Activated naive CD4-positive, alpha-beta T cell treated with anti-CD3 and anti-CD28 coated beads, Interleukin-2, amount 50 U/mL, for 24 hours (primary cell): ENCODE data around the gene SPHK2.
A peak's percentile ranks its signal among the peaks of the same experiment; 100 is the strongest.
"Not testable (repeated sequence)": the region's sequence is repeated elsewhere in the genome, so short reads cannot be mapped to it uniquely, and the experiment has no call there.

Source experiments
- H3K27ac Mint-ChIP-seq: one replicate; pipeline ENCODE4 v1.8.0; 2021; ENCODE audit warnings: mild to moderate bottlenecking, mixed read lengths
- H3K27me3 Mint-ChIP-seq: one replicate; pipeline ENCODE4 v1.8.0; 2021; ENCODE audit warnings: mixed read lengths
- H3K36me3 Mint-ChIP-seq: one replicate; pipeline ENCODE4 v1.8.0; 2021; ENCODE audit warnings: mixed read lengths
- H3K4me1 Mint-ChIP-seq: one replicate; pipeline ENCODE4 v1.8.0; 2021; ENCODE audit warnings: mixed read lengths
- H3K4me3 Mint-ChIP-seq: one replicate; pipeline ENCODE4 v1.8.0; 2021; ENCODE audit warnings: mild to moderate bottlenecking, mixed read lengths
- H3K9me3 Mint-ChIP-seq: one replicate; pipeline ENCODE4 v1.8.0; 2021; ENCODE audit warnings: mixed read lengths

Gene SPHK2

GRCh38 chr19:48650974-48651682 is 31.8 kb downstream of the SPHK2 start:
- H3K4me1 Mint-ChIP-seq: peaks cover 42% of the 10 kb centered on the region
- H3K27ac Mint-ChIP-seq: no peak overlapping the region
- no peaks in the 10 kb centered on the region for H3K9me3 Mint-ChIP-seq
- H3K4me3 Mint-ChIP-seq: no peak overlapping the region
- no peaks in the 10 kb centered on the region for H3K36me3 Mint-ChIP-seq
- H3K27me3 Mint-ChIP-seq: no peaks in the 10 kb centered on the region

- H3K9me3 Mint-ChIP-seq: no peaks in the 10 kb centered on the region
- H3K4me1 Mint-ChIP-seq: peaks cover 41% of the 10 kb centered on the region
- no peaks in the 10 kb centered on the region for H3K36me3 Mint-ChIP-seq
- H3K4me3 Mint-ChIP-seq: no peak overlapping the region
- H3K27me3 Mint-ChIP-seq: no peaks in the 10 kb centered on the region
- H3K27ac Mint-ChIP-seq: no peak overlapping the region
Measured at GRCh38 chr19:48651683-48652048, 32.4 kb downstream of the SPHK2 start.

DNA sequence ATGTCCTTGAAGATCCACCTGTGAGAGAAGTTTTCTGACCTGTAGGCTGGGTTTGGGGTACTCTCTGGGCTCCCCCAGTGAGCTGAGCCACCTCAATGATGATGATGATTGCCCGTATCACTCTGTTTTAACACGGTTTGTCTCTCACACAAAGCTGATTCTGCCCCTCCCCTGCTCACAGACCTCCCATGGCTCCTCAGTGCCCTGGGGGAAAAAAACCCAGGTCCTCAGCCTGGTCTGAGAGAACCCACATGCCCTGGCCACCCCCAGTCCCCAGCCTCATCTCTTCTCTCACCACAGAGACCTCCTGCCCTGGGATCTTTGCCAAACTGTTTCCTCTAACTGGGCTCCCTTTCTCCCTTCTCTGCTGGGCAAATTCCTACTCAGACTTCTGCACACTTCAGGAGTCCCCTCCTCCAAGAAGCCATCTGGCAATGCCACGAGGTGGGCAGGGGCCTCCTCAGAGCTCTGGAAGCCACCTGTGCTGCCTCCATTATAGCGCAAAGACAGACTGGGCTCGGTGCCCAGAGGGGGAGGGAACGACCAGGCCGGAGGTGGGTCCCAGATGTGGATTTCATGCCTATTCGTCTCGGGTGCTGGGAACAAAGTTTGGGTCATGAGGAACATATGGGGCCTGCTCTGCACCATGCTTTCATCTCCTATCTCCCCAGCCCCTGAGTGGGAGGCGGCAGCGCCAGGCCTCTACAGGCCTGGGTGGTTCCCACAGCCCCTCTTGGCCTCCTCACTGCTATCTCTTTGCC is 35.2 kb downstream of the SPHK2 start:
- no peak overlapping the region for H3K4me3 Mint-ChIP-seq
- no peaks in the 10 kb centered on the region for H3K36me3 Mint-ChIP-seq
- peak overlapping the region; percentile 10 for H3K27ac Mint-ChIP-seq

DNA sequence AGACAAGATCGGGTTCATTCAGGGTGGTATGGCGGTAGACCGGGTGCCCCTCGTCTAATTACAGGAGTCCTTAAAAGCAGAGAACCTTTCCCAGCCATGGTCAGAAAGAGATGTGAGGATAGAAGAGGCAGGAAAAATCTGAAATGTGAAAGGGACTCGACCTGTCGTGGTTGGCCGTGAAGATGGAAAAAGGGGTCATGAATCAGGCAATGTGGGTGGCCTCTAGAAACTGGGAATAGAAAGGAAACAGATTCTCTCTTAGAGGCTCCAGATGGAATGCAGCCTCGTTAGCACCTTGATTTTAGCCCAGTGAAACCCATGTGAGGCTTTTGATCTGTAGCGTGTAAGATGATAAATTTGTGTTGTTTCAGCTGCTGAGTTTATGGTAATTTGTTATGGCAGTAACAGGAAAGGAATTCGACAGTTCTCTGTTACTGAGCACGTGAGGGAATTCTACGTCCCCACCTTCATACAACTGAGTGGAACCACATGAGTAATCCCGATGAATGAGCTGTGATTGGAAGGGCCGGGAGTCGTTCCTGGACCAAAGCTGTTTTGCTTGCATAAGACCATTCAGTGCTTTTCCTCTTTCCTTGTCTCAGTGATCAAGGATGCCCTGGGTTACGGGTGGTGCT is 37.7 kb downstream of the SPHK2 start:
- no peaks in the 10 kb centered on the region for H3K27me3 Mint-ChIP-seq

More for the DNA sequence above, 35.2 kb downstream of the SPHK2 start:
- Mint-ChIP-seq H3K27me3 (no peaks in the 10 kb centered on the region), H3K9me3 (no peaks in the 10 kb centered on the region), H3K4me1 (peaks cover 19% of the 10 kb centered on the region)

GRCh38 chr19:48657828-48658227 is 38.5 kb downstream of the SPHK2 start:
- H3K4me3 Mint-ChIP-seq, H3K36me3 Mint-ChIP-seq, H3K27me3 Mint-ChIP-seq, H3K27ac Mint-ChIP-seq, H3K9me3 Mint-ChIP-seq, H3K4me1 Mint-ChIP-seq: not testable (repeated sequence)

More for the DNA sequence above, 37.7 kb downstream of the SPHK2 start:
- Mint-ChIP-seq H3K4me1 (peaks cover 13% of the 10 kb centered on the region), H3K4me3 (no peak overlapping the region), H3K27ac (no peak overlapping the region), H3K36me3 (no peaks in the 10 kb centered on the region), H3K9me3 (no peaks in the 10 kb centered on the region)

- peaks cover 8% of the 10 kb centered on the region for H3K4me1 Mint-ChIP-seq
- no peak overlapping the region for H3K4me3 Mint-ChIP-seq
- H3K36me3 Mint-ChIP-seq: no peaks in the 10 kb centered on the region
- H3K9me3 Mint-ChIP-seq: no peaks in the 10 kb centered on the region
- no peak overlapping the region for H3K27ac Mint-ChIP-seq
- no peaks in the 10 kb centered on the region for H3K27me3 Mint-ChIP-seq
Measured at GRCh38 chr19:48658483-48658882, 39.2 kb downstream of the SPHK2 start.

DNA sequence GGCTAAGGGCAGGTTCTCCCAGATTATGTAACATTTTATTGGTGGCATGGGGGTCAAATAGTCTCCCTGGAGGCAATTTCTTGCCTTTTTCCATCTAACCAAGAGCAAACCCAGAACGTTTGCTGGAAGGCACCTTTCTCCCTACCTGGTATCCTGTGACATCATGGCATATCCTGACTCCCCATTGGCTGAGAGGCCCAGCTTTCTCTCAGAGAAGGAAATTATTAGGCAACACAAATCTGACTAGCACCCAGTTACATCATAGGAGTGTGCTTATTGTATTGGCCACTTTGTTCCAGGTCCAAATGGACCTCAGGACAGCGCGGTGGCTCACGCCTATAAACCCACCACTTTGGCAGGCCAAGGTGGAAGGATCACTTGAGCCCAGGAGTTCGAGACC is 40.5 kb downstream of the SPHK2 start:
- Mint-ChIP-seq H3K36me3 (no peaks in the 10 kb centered on the region), H3K4me3 (no peak overlapping the region), H3K27ac (no peak overlapping the region), H3K9me3 (no peaks in the 10 kb centered on the region), H3K4me1 (peaks cover 8% of the 10 kb centered on the region), H3K27me3 (no peaks in the 10 kb centered on the region)

- H3K36me3 Mint-ChIP-seq: no peaks in the 10 kb centered on the region
- peak overlapping the region; percentile 94 for H3K27ac Mint-ChIP-seq
- no peaks in the 10 kb centered on the region for H3K27me3 Mint-ChIP-seq
- H3K9me3 Mint-ChIP-seq: no peaks in the 10 kb centered on the region
- peak overlapping the region; percentile 80 for H3K4me3 Mint-ChIP-seq
- peaks cover 8% of the 10 kb centered on the region for H3K4me1 Mint-ChIP-seq
Measured at GRCh38 chr19:48660852-48661710, 41.8 kb downstream of the SPHK2 start.

DNA sequence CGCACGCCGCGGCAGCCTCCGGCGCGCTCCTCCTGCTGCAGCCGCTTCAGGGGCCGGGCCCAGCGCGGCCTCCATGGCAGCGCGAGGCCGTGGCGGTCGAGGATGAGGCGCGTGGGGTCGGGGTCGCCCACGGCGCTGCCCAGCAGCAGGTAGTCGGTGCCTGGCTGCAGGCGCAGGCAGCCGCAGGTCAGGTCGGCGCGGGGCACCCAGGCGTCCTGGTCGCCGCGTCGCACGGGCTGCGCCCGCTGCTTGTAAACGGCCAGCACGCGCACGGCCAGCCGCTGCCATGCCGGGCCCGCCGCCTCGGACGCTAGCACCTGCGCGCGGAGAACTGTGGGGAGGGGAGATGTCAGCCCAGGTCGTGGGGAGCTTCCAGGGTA is 42.4 kb downstream of the SPHK2 start:
- Mint-ChIP-seq H3K4me3 (no peak overlapping the region), H3K9me3 (no peaks in the 10 kb centered on the region), H3K36me3 (no peaks in the 10 kb centered on the region), H3K27me3 (no peaks in the 10 kb centered on the region), H3K4me1 (peaks cover 8% of the 10 kb centered on the region), H3K27ac (no peak overlapping the region)

GRCh38 chr19:48663667-48664066 is 44.4 kb downstream of the SPHK2 start:
- H3K36me3 Mint-ChIP-seq: no peaks in the 10 kb centered on the region
- no peaks in the 10 kb centered on the region for H3K27me3 Mint-ChIP-seq
- H3K9me3 Mint-ChIP-seq: no peaks in the 10 kb centered on the region
- H3K27ac Mint-ChIP-seq: no peak overlapping the region
- no peak overlapping the region for H3K4me3 Mint-ChIP-seq
- H3K4me1 Mint-ChIP-seq: peaks cover 8% of the 10 kb centered on the region

DNA sequence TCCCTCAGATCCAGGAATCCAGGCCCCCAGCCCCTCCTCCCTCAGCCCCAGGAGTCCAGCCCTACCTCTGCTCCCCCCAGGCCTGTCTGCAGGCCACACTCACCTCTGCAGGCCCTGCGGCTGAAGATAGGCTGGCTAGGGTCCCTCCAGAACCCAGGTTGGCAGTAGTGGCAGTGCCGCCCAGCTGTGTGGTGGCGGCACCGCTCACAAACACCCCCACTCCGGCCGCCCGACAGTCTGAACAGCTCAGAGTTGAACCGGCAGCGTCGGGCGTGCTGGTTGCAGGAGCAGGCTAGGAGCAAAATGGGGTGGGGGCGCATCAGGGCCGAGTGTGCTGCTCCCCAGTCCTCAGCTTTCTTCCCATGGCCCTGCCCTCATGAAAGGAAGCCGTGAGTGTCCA is 45.2 kb downstream of the SPHK2 start:
- no peaks in the 10 kb centered on the region for H3K27me3 Mint-ChIP-seq
- peaks cover 8% of the 10 kb centered on the region for H3K4me1 Mint-ChIP-seq
- no peaks in the 10 kb centered on the region for H3K9me3 Mint-ChIP-seq
- H3K36me3 Mint-ChIP-seq: no peaks in the 10 kb centered on the region
- no peak overlapping the region for H3K4me3 Mint-ChIP-seq
- no peak overlapping the region for H3K27ac Mint-ChIP-seq

DNA sequence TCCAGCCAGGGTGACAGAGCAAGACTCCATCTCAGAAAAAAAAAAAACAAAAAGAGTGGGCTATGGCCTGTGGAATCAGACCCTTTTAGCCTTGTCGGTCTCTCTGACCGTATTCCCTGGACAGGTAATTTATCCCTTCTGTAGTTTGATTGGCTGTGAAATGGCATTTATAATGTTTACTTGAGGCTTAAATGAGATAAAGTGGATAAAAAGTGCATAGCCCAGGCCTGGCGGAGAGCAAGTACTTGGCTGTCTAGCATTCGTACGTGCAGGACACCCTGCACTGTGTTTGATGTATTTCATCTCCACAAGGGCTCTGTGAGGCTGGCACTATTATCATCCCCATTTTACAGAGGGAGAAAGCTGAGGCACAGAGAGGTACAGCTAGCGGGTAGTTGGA is 46.5 kb downstream of the SPHK2 start:
- Mint-ChIP-seq H3K27ac (no peak overlapping the region), H3K36me3 (no peaks in the 10 kb centered on the region), H3K27me3 (no peaks in the 10 kb centered on the region), H3K9me3 (no peaks in the 10 kb centered on the region), H3K4me1 (peaks cover 5% of the 10 kb centered on the region), H3K4me3 (no peak overlapping the region)

GRCh38 chr19:48668332-48668731 is 49.0 kb downstream of the SPHK2 start:
- no peaks in the 10 kb centered on the region for H3K4me1 Mint-ChIP-seq
- no peak overlapping the region for H3K27ac Mint-ChIP-seq

DNA sequence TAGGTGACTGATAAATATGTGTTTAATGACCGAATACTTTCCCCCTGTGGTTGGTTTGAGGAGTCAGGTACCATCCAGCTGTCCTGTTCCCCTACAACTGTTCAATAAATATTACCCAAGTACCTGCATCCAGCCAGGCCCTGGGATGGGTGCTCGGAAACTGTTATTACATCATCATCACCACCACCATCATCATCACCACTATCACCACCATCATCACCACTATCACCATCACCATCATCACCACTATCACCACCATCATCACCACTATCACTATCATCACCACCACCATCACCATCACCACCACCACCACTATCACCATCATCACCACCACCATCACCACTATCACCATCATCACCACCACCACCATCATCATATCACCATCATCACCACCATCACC is 49.5 kb downstream of the SPHK2 start:
- no peak overlapping the region for H3K27ac Mint-ChIP-seq
- no peaks in the 10 kb centered on the region for H3K27me3 Mint-ChIP-seq
- no peaks in the 10 kb centered on the region for H3K4me1 Mint-ChIP-seq
- H3K4me3 Mint-ChIP-seq: no peak overlapping the region
- no peaks in the 10 kb centered on the region for H3K9me3 Mint-ChIP-seq
- no peaks in the 10 kb centered on the region for H3K36me3 Mint-ChIP-seq

More at GRCh38 chr19:48668332-48668731, 49.0 kb downstream of the SPHK2 start:
- Mint-ChIP-seq H3K9me3 (no peaks in the 10 kb centered on the region), H3K27me3 (no peaks in the 10 kb centered on the region), H3K36me3 (no peaks in the 10 kb centered on the region), H3K4me3 (no peak overlapping the region)

GRCh38 chr19:48669903-48670668 is 50.8 kb downstream of the SPHK2 start:
- H3K27ac Mint-ChIP-seq: no peak overlapping the region

More at GRCh38 chr19:48669903-48670668, 50.8 kb downstream of the SPHK2 start:
- Mint-ChIP-seq H3K4me1 (peaks cover 2% of the 10 kb centered on the region), H3K4me3 (no peak overlapping the region), H3K36me3 (no peaks in the 10 kb centered on the region), H3K27me3 (no peaks in the 10 kb centered on the region), H3K9me3 (no peaks in the 10 kb centered on the region)
